Measurements from ENCODE around the gene ANKRD26. TPM values are rescaled to one million over a fixed set of nuclear protein-coding genes. Genes with fewer than 3 reads are reported as not detected.

Gene ANKRD26
- total and polyA plus RNA-seq, 2 donors (not counting 1 experiment from before 2014, with no cell fraction given), result 0.67 to 10.5 TPM

GRCh38 chr10:27072436-27073114 lies 27.7 kb downstream of the ANKRD26 start:
- no peak for ATAC-seq (ENCODE audit: low read depth)
- no peaks in the 10 kb centered on the region for H3K4me1 Mint-ChIP-seq
- Histone ChIP-seq H3K27ac (ENCODE audit: low read length in 2 of 2) (no peak overlapping the region), H3K4me1 (ENCODE audit: control insufficient read depth in 2 of 2, insufficient read depth in 2 of 2, low read length in 2 of 2) (no peaks in the 10 kb centered on the region), H4K20me1 (ENCODE audit: control insufficient read depth, insufficient read depth, low read length, poor library complexity, severe bottlenecking) (no peaks in the 10 kb centered on the region), H2AFZ (ENCODE audit: insufficient read depth, low read depth, low read length, poor library complexity, severe bottlenecking) (no peak overlapping the region), H3K9me3 (ENCODE audit: control extremely low read depth in 1 of 3, control insufficient read depth in 2 of 3, insufficient read depth in 1 of 3, low read length in 2 of 3) (peaks cover 0 to 5% (median 4%) of the 10 kb centered on the region in 3 donors), H3K36me3 (replicated peaks in 1 of 2; ENCODE audit: control extremely low read depth in 1 of 2, control insufficient read depth in 1 of 2, extremely low read depth in 1 of 2, insufficient read depth in 2 of 2, low read length in 1 of 2) (peaks cover 5 to 34% of the 10 kb centered on the region in 2 experiments), H3K4me2 (replicated peaks; ENCODE audit: low read depth, low read length, poor library complexity, severe bottlenecking) (no peak overlapping the region), H3K79me2 (ENCODE audit: control insufficient read depth, insufficient read depth, low read length) (peaks cover 6% of the 10 kb centered on the region), H3K27me3 (replicated peaks in 1 of 4; ENCODE audit: control extremely low read depth in 1 of 4, control insufficient read depth in 3 of 4, insufficient read depth in 4 of 4, low read length in 3 of 4) (no peaks in the 10 kb centered on the region), H3K9ac (ENCODE audit: low read length) (no peak overlapping the region), H3K4me3 (ENCODE audit: control extremely low read depth in 1 of 5, extremely low read depth in 1 of 5, insufficient read depth in 1 of 5, low read depth in 2 of 5, low read length in 4 of 5) (no peak overlapping the region)
- CTCF ChIA-PET, result interaction anchor here (0.5 kb wide), 1 partner anchor 13 kb away, joined by 3 read pairs; no protein-coding TSS in a partner anchor
- intact Hi-C loops (cut with micrococcal nuclease), result no loop called here
- H3K27ac Mint-ChIP-seq, result no peak overlapping the region
- H3K9me3 Mint-ChIP-seq (ENCODE audit: insufficient read depth), result peaks cover 3% of the 10 kb centered on the region
- POLR2A ChIA-PET, result no interaction called here
- TF ChIP-seq EZH2 (IDR thresholded peaks at IDR 0.05; ENCODE audit: borderline replicate concordance, insufficient read depth, low read depth, low read length, poor library complexity, severe bottlenecking), result no peak
- no peak for TF ChIP-seq CTCF (IDR thresholded peaks at IDR 0.05)
- WGBS (ENCODE audit: insufficient coverage), result 98% methylated on average over 6 of the region's 6 CpGs
- no peak for DNase-seq
- H3K4me3 Mint-ChIP-seq, result no peak overlapping the region
- no peaks in the 10 kb centered on the region for H3K27me3 Mint-ChIP-seq

GRCh38 chr10:27068217-27068891 lies 31.9 kb downstream of the ANKRD26 start:
- DNase-seq (no peak), ATAC-seq (ENCODE audit: low read depth) (no peak)
- intact Hi-C loops (cut with micrococcal nuclease), result no loop called here
- Mint-ChIP-seq H3K4me1 (no peaks in the 10 kb centered on the region), H3K27ac (no peak overlapping the region), H3K4me3 (no peak overlapping the region), H3K27me3 (no peaks in the 10 kb centered on the region), H3K9me3 (ENCODE audit: insufficient read depth) (peaks cover 3% of the 10 kb centered on the region)
- Histone ChIP-seq H3K27ac (ENCODE audit: low read length in 2 of 2) (no peak overlapping the region), H3K79me2 (ENCODE audit: control insufficient read depth, insufficient read depth, low read length) (peaks cover 6% of the 10 kb centered on the region), H3K27me3 (replicated peaks in 1 of 4; ENCODE audit: control extremely low read depth in 1 of 4, control insufficient read depth in 3 of 4, insufficient read depth in 4 of 4, low read length in 3 of 4) (no peaks in the 10 kb centered on the region), H3K9ac (ENCODE audit: low read length) (no peak overlapping the region), H3K4me2 (replicated peaks; ENCODE audit: low read depth, low read length, poor library complexity, severe bottlenecking) (no peak overlapping the region), H2AFZ (ENCODE audit: insufficient read depth, low read depth, low read length, poor library complexity, severe bottlenecking) (no peak overlapping the region), H4K20me1 (ENCODE audit: control insufficient read depth, insufficient read depth, low read length, poor library complexity, severe bottlenecking) (no peaks in the 10 kb centered on the region), H3K4me3 (ENCODE audit: control extremely low read depth in 1 of 5, extremely low read depth in 1 of 5, insufficient read depth in 1 of 5, low read depth in 2 of 5, low read length in 4 of 5) (no peak overlapping the region), H3K4me1 (ENCODE audit: control insufficient read depth in 2 of 2, insufficient read depth in 2 of 2, low read length in 2 of 2) (no peaks in the 10 kb centered on the region), H3K9me3 (ENCODE audit: control extremely low read depth in 1 of 3, control insufficient read depth in 2 of 3, insufficient read depth in 1 of 3, low read length in 2 of 3) (no peaks in the 10 kb centered on the region), H3K36me3 (replicated peaks in 1 of 2; ENCODE audit: control extremely low read depth in 1 of 2, control insufficient read depth in 1 of 2, extremely low read depth in 1 of 2, insufficient read depth in 2 of 2, low read length in 1 of 2) (peaks cover 3 to 18% of the 10 kb centered on the region in 2 experiments)
- CTCF ChIA-PET, result no interaction called here
- WGBS (ENCODE audit: insufficient coverage), result 100% methylated on average over 1 of the region's 2 CpGs
- POLR2A ChIA-PET, result no interaction called here
- TF ChIP-seq EZH2 (IDR thresholded peaks at IDR 0.05; ENCODE audit: borderline replicate concordance, insufficient read depth, low read depth, low read length, poor library complexity, severe bottlenecking), result no peak
- TF ChIP-seq CTCF (IDR thresholded peaks at IDR 0.05), result no peak

All from B cell (primary cell).